ENCODE data around the gene RIC8B.

RIC8B gene

GRCh38 chr12:106870116-106870515, 95.6 kb downstream of the RIC8B start:
- no peak for TF ChIP-seq CTCF (IDR thresholded peaks at IDR 0.05; ENCODE audit: low read depth, low read length)
- no peak for DNase-seq (ENCODE audit: extremely low read depth, low read depth)

GRCh38 chr12:106871477-106871876, 97.0 kb downstream of the RIC8B start:
- no peak for DNase-seq (ENCODE audit: extremely low read depth, low read depth)
- no peak for TF ChIP-seq CTCF (IDR thresholded peaks at IDR 0.05; ENCODE audit: low read depth, low read length)

GRCh38 chr12:106873983-106874382, 99.5 kb downstream of the RIC8B start:
- DNase-seq (ENCODE audit: extremely low read depth, low read depth): no peak
- no peak for TF ChIP-seq CTCF (IDR thresholded peaks at IDR 0.05; ENCODE audit: low read depth, low read length)

GRCh38 chr12:106878804-106879203, 104.3 kb downstream of the RIC8B start:
- no peak for DNase-seq (ENCODE audit: extremely low read depth, low read depth)
- TF ChIP-seq CTCF (IDR thresholded peaks at IDR 0.05; ENCODE audit: low read depth, low read length): no peak

GRCh38 chr12:106879612-106880011, 105.1 kb downstream of the RIC8B start:
- no peak for TF ChIP-seq CTCF (IDR thresholded peaks at IDR 0.05; ENCODE audit: low read depth, low read length)
- no peak for DNase-seq (ENCODE audit: extremely low read depth, low read depth)

GRCh38 chr12:106883426-106883825, 108.9 kb downstream of the RIC8B start:
- no peak for TF ChIP-seq CTCF (IDR thresholded peaks at IDR 0.05; ENCODE audit: low read depth, low read length)
- DNase-seq (ENCODE audit: extremely low read depth, low read depth): no peak

- TF ChIP-seq CTCF (IDR thresholded peaks at IDR 0.05; ENCODE audit: low read depth, low read length): no peak
- DNase-seq (ENCODE audit: extremely low read depth, low read depth): no peak
Observed at GRCh38 chr12:106885026-106885425, 110.5 kb downstream of the RIC8B start.
